Ovary (tissue), 3 donors: Measurements from ENCODE around the gene CDC42EP5.
"Not testable (repeated sequence)": the region's sequence is repeated elsewhere in the genome, so short reads cannot be mapped to it uniquely, and the experiment has no call there.

Experiments used
- CTCF ChIP-seq, 3 donors: fragments of 450-650 bp in 2 of 3; fragments of 200-600 bp in 1 of 3; IDR thresholded peaks; one replicate each; pipeline versions ENCODE4 v1.5.1 to v1.8.0; 2016 to 2022; ENCODE audit warnings: antibody characterized with exemption in 3 of 3, mild to moderate bottlenecking in 1 of 3
- EP300 ChIP-seq: sonication (generic); formaldehyde crosslinking; IDR thresholded peaks from one replicate; pipeline ENCODE4 v1.6.1; 2017; ENCODE audit warnings: antibody characterized with exemption
- POLR2A ChIP-seq: fragments of 450-650 bp; IDR thresholded peaks from one replicate; pipeline ENCODE4 v1.6.1; 2017; ENCODE audit warnings: antibody characterized with exemption, mild to moderate bottlenecking, moderate library complexity
- donor health status: DM: no; HTN: no; CAD: no.

GRCh38 chr19:54493056-54493455 lies 20.0 kb upstream of the CDC42EP5 start:
- not testable (repeated sequence) for TF ChIP-seq CTCF (IDR thresholded peaks at IDR 0.05); POLR2A; EP300
